K562 (cell line): ENCODE measurements around the gene PTPRO. TPM values are rescaled to one million over a fixed set of nuclear protein-coding genes. Genes with fewer than 3 reads are reported as not detected.

Source experiments
- ATAC-seq: fragments of 200-7000 bp; cut with Tn5 transposase; 3 replicates; pipeline ENCODE4 v1.9.1; 2020; ENCODE audit warnings: moderate library complexity
- BruUV-seq: library from RNA; stranded (reverse); fragments of 400-500 nt; replicated peaks from 2 replicates; lab custom pipeline; 2021; lab: Mats Ljungman, UMichigan
- CTCF ChIA-PET: fragments of 300-600 bp; formaldehyde crosslinking; extraction: SDS; loops from one replicate; lab custom pipeline; 2021; ENCODE audit warnings: low intra/inter-chr PET ratio; lab: Yijun Ruan, JAX
- POLR2A ChIA-PET: fragments of 300-600, 350-650 bp; sonication (Branson Sonifier 250); formaldehyde crosslinking; extraction: SDS; loops from one replicate; lab custom pipeline; 2021; ENCODE audit warnings: antibody characterized with exemption, inconsistent platforms; lab: Yijun Ruan, JAX
- DNase-seq, 4 experiments: peaks; one replicate each; pipeline versions ENCODE4 v3.0.0 to v3.0.0-alpha.2; 2011 to 2018; ENCODE audit warnings: low spot score in 3 of 4, mixed read lengths in 3 of 4; ENCODE audit errors: extremely low read depth in 1 of 4
- FAIRE-seq: peaks from 2 replicates; lab custom pipeline; 2011; peaks lifted over from hg19 to GRCh38; lab: Jason Lieb, UNC
- H2AFZ ChIP-seq: 2 replicates; pipeline ENCODE4 v1.6.0; 2011; ENCODE audit warnings: low read depth, low read length, control low read depth, inconsistent platforms
- H3K27ac ChIP-seq: fragments of 200-600 bp; 3 replicates; pipeline ENCODE4 v1.8.0; 2011; ENCODE audit warnings: low read depth, mild to moderate bottlenecking, control low read depth, inconsistent platforms, low read length, moderate library complexity, mixed read lengths; ENCODE audit errors: extremely low read depth
- H3K27me3 ChIP-seq, 2 experiments: fragments of 300-600 bp in 1 of 2; 2 replicates in 1 of 2; 3 replicates in 1 of 2; pipeline versions ENCODE4 v1.6.0 to v1.8.0; 2011; ENCODE audit warnings: inconsistent platforms in 2 of 2, low read length in 2 of 2, mild to moderate bottlenecking in 1 of 2, mixed read lengths in 1 of 2, moderate library complexity in 1 of 2; ENCODE audit not compliant: control insufficient read depth in 2 of 2, insufficient read depth in 2 of 2
- H3K36me3 ChIP-seq: fragments of 300-600 bp; 3 replicates; pipeline ENCODE4 v1.8.0; 2011; ENCODE audit warnings: mild to moderate bottlenecking, low read length, inconsistent platforms; ENCODE audit not compliant: control insufficient read depth, insufficient read depth
- H3K4me1 ChIP-seq, 2 experiments: fragments of 200-600 bp in 1 of 2; replicated peaks in 1 of 2; 2 replicates in 1 of 2; 3 replicates in 1 of 2; pipeline versions ENCODE4 v1.5.1 to v1.8.0; 2011; ENCODE audit warnings: inconsistent platforms in 2 of 2, low read length in 2 of 2, mild to moderate bottlenecking in 1 of 2, mixed read lengths in 1 of 2, moderate library complexity in 1 of 2; ENCODE audit not compliant: control insufficient read depth in 2 of 2, insufficient read depth in 2 of 2
- H3K4me2 ChIP-seq: 2 replicates; pipeline ENCODE4 v1.6.1; 2011; ENCODE audit warnings: low read length, control low read depth, inconsistent platforms, mixed read lengths; ENCODE audit not compliant: insufficient read depth
- H3K4me3 ChIP-seq: fragments of 200-600 bp; sonication (generic), shearing (Covaris generic); 2 replicates; pipeline ENCODE4 v1.5.1; 2016; ENCODE audit warnings: control low read depth, inconsistent platforms
- H3K79me2 ChIP-seq: fragments of 200-600 bp; 3 replicates; pipeline ENCODE4 v1.8.0; 2011; ENCODE audit warnings: low read length, inconsistent platforms; ENCODE audit not compliant: control insufficient read depth, insufficient read depth
- H3K9ac ChIP-seq, 2 experiments: 2 replicates each; pipeline versions ENCODE4 v1.6.0 to v1.6.1; 2011; ENCODE audit warnings: low read depth in 2 of 2, low read length in 2 of 2, control low read depth in 1 of 2, inconsistent platforms in 1 of 2, mild to moderate bottlenecking in 1 of 2, mixed read lengths in 1 of 2; ENCODE audit not compliant: insufficient read depth in 1 of 2
- H3K9me1 ChIP-seq: one replicate; pipeline ENCODE4 v1.6.0; 2011; ENCODE audit warnings: inconsistent platforms, mild to moderate bottlenecking, low read length, moderate library complexity; ENCODE audit not compliant: control insufficient read depth, insufficient read depth
- H3K9me3 ChIP-seq: replicated peaks from 2 replicates; pipeline ENCODE4 v1.5.1; 2011; ENCODE audit warnings: low read depth, low read length, inconsistent platforms; ENCODE audit not compliant: control insufficient read depth, insufficient read depth
- H4K20me1 ChIP-seq: replicated peaks from 2 replicates; pipeline ENCODE4 v1.6.1; 2011; ENCODE audit warnings: low read length, inconsistent platforms, mixed read lengths; ENCODE audit not compliant: control insufficient read depth, insufficient read depth
- ATF3 ChIP-seq, 2 experiments: fragments of 450-650 bp in 1 of 2; sonication (generic) in 1 of 2; formaldehyde crosslinking in 1 of 2; IDR thresholded peaks in 1 of 2; conservative IDR thresholded peaks in 1 of 2; 2 replicates each; pipeline versions ENCODE4 v1.6.1 to v1.8.1; 2016 to 2023; ENCODE audit warnings: mild to moderate bottlenecking in 2 of 2, moderate library complexity in 2 of 2, inconsistent platforms in 1 of 2, missing genetic modification reagents in 1 of 2
- EGR1 ChIP-seq: fragments of 450-650 bp; conservative IDR thresholded peaks from 2 replicates; pipeline ENCODE4 v1.6.1; 2017; ENCODE audit warnings: mild to moderate bottlenecking
- ELK3 ChIP-seq: fragments of 450-650 bp; formaldehyde crosslinking; IDR thresholded peaks from 2 replicates; pipeline ENCODE4 v1.4.0; 2020; ENCODE audit warnings: mild to moderate bottlenecking
- FOXK2 ChIP-seq, 2 experiments: fragments of 450-650 bp; IDR thresholded peaks in 1 of 2; conservative IDR thresholded peaks in 1 of 2; 2 replicates each; pipeline ENCODE4 v1.6.1; 2016; ENCODE audit warnings: low read depth in 2 of 2, mild to moderate bottlenecking in 1 of 2
- FOXP4 ChIP-seq: sonication (generic); formaldehyde crosslinking; IDR thresholded peaks from 2 replicates; pipeline ENCODE4 v1.8.0; 2022; ENCODE audit warnings: mild to moderate bottlenecking, missing genetic modification reagents, borderline replicate concordance
- MYBL2 ChIP-seq, 2 experiments: fragments of 450-650 bp in 1 of 2; sonication (generic) in 1 of 2; formaldehyde crosslinking in 1 of 2; IDR thresholded peaks; 2 replicates each; pipeline versions ENCODE4 v1.6.1 to v1.8.1; 2017 to 2022; ENCODE audit warnings: borderline replicate concordance in 1 of 2, inconsistent platforms in 1 of 2, low read depth in 1 of 2, mild to moderate bottlenecking in 1 of 2, missing genetic modification reagents in 1 of 2, moderate library complexity in 1 of 2
- NCOA1 ChIP-seq: fragments of 450-650 bp; IDR thresholded peaks from 2 replicates; pipeline ENCODE4 v1.6.1; 2016; ENCODE audit warnings: low read depth
- POLR2AphosphoS5 ChIP-seq: IDR thresholded peaks from 2 replicates; pipeline ENCODE4 v1.6.1; 2011; ENCODE audit warnings: mild to moderate bottlenecking, low read depth, low read length, moderate library complexity; ENCODE audit not compliant: control insufficient read depth, insufficient read depth
- SRSF1 ChIP-seq: fragments of 200-400 bp; formaldehyde crosslinking; IDR thresholded peaks from 2 replicates; pipeline ENCODE4 v1.6.1; 2017; ENCODE audit warnings: mild to moderate bottlenecking, low read depth, low read length, moderate library complexity
- THRB ChIP-seq: fragments of 450-650 bp; formaldehyde crosslinking; conservative IDR thresholded peaks from 2 replicates; pipeline ENCODE4 v1.4.0; 2022; ENCODE audit warnings: mild to moderate bottlenecking, missing genetic modification characterization
- ZBTB49 ChIP-seq: sonication (generic); formaldehyde crosslinking; IDR thresholded peaks from 2 replicates; pipeline ENCODE4 v1.8.0; 2022; ENCODE audit warnings: missing genetic modification reagents, mild to moderate bottlenecking, borderline replicate concordance
- ZNF121 ChIP-seq: sonication (generic); formaldehyde crosslinking; conservative IDR thresholded peaks from 2 replicates; pipeline ENCODE4 v1.8.0; 2022; ENCODE audit warnings: missing genetic modification reagents
- ZNF3 ChIP-seq: fragments of 250-450 bp; sonication (Bioruptor Pico); IDR thresholded peaks from 2 replicates; pipeline ENCODE4 v1.5.0; 2021; ENCODE audit warnings: mild to moderate bottlenecking, moderate library complexity
- WGBS: fragments of 100-300 bp; shearing (Covaris generic); methylation state at CpG from one replicate; pipeline ENCODE4 v1.1.6; 2016; ENCODE audit warnings: low coverage, mixed read lengths; ENCODE audit not compliant: insufficient coverage; ENCODE audit errors: missing lambda C conversion rate; 5-methylcytosine and 5-hydroxymethylcytosine counted together
- in situ Hi-C: fragments of 300-500 bp; cut with MboI; formaldehyde crosslinking; loops from 4 replicates; pipeline ENCODE4 v1.15.0; 2018; ENCODE audit warnings: inconsistent platforms, mixed read lengths
- intact Hi-C: fragments of 100-400 bp; cut with micrococcal nuclease; formaldehyde crosslinking; loops from 2 replicates; pipeline ENCODE4 v1.14.2; 2022
- polyA plus RNA-seq, 8 experiments: library from polyadenylated mRNA; depleted of rRNA in 4 of 8; stranded (reverse) in 5 of 8; unstranded in 3 of 8; fragments of >200 nt; fragmentation: Nextera tagmentation in 2 of 8; fragmentation: Illumina TruSeq in 1 of 8; extraction: Ambion mirVana in 2 of 8; extraction: Trizol in 1 of 8; gene quantifications; 2 replicates each; pipeline versions ENCODE4 v1.2.1 to v1.2.3, GENCODE V29; 2011 to 2014; ENCODE audit warnings: inconsistent platforms in 1 of 8, missing spikeins in 1 of 8
- total RNA-seq, 7 experiments: library from RNA; depleted of rRNA in 6 of 7; stranded (reverse); fragments of >200 nt in 6 of 7; fragmentation: Illumina TruSeq in 2 of 7; extraction: Trizol in 2 of 7; gene quantifications; 2 replicates each; pipeline versions ENCODE4 v1.2.1 to v1.2.3, GENCODE V29; 2011 to 2021; ENCODE audit warnings: low replicate concordance in 1 of 7

Gene PTPRO
- total and polyA plus RNA-seq, 9 of the 15 experiments (the other 6 are each of a cell fraction or from before 2014, with no cell fraction given) = 0.22 TPM; not detected in 8

GRCh38 chr12:15404485-15404884 lies 82.2 kb downstream of the PTPRO start:
- H3K27me3 ChIP-seq = no peaks in the 10 kb centered on the region
- intact Hi-C loops = no loop called here
- no peak for TF ChIP-seq MYBL2 (IDR thresholded peaks at IDR 0.05; ENCODE audit: low read depth)
- no peak for TF ChIP-seq MYBL2 (CRISPR knock-in tag; IDR thresholded peaks at IDR 0.05; ENCODE audit: borderline replicate concordance)
- TF ChIP-seq NCOA1 = no peak
- TF ChIP-seq ZNF121 = no peak
- TF ChIP-seq ATF3 (IDR thresholded peaks at IDR 0.05) = no peak
- TF ChIP-seq ATF3 (CRISPR knock-in tag; conservative IDR thresholded peaks at IDR 0.05) = no peak
- TF ChIP-seq SRSF1 = no peak
- no peak for TF ChIP-seq ELK3 (CRISPR knock-in tag)
- TF ChIP-seq ZBTB49 (CRISPR knock-in tag) = no peak
- no peak for TF ChIP-seq ZNF3 (CRISPR knock-in tag)
- TF ChIP-seq FOXK2 (conservative IDR thresholded peaks at IDR 0.05 in 1 of 2, IDR thresholded peaks at IDR 0.05 in 1 of 2; ENCODE audit: low read depth in 2 of 2) = no peak
- TF ChIP-seq EGR1 = no peak
- no peak for TF ChIP-seq FOXP4 (CRISPR knock-in tag)
- TF ChIP-seq POLR2AphosphoS5 = no peak
- TF ChIP-seq THRB (CRISPR knock-in tag) = no peak

More at GRCh38 chr12:15404485-15404884, 82.2 kb downstream of the PTPRO start:
- H2AFZ ChIP-seq = no peak overlapping the region
- H3K36me3 ChIP-seq = no peaks in the 10 kb centered on the region
- H3K4me1 ChIP-seq = no peaks in the 10 kb centered on the region
- POLR2A ChIA-PET = interaction anchor here (0.6 kb wide), 1 partner anchor 451 kb away, joined by 3 read pairs; no protein-coding TSS in a partner anchor
- 0% methylated on average over 1 of the region's 1 CpG for WGBS
- H3K27ac ChIP-seq = no peak overlapping the region
- no peaks in the 10 kb centered on the region for H3K9me1 ChIP-seq
- no peak overlapping the region for H3K4me2 ChIP-seq
- DNase-seq (no peak), FAIRE-seq (no peak), ATAC-seq (no peak)
- CTCF ChIA-PET = no interaction called here
- no peaks in the 10 kb centered on the region for H3K79me2 ChIP-seq
- no TSS peak for BruUV-seq
- H4K20me1 ChIP-seq = no peaks in the 10 kb centered on the region
- in situ Hi-C loops = no loop called here
- H3K9ac ChIP-seq = no peak overlapping the region
- H3K4me3 ChIP-seq = no peak overlapping the region
- no peaks in the 10 kb centered on the region for H3K9me3 ChIP-seq
